Adipocyte (in vitro differentiated cells): ENCODE measurements around the gene CORO2B.
"Not testable (repeated sequence)": the region's sequence is repeated elsewhere in the genome, so short reads cannot be mapped to it uniquely, and the experiment has no call there.

Source experiments
- DNase-seq: peaks from one replicate; pipeline ENCODE4 v3.0.0-alpha.2; 2015; ENCODE audit warnings: low read depth
- H3K27me3 ChIP-seq: replicated peaks from 2 replicates; pipeline ENCODE4 v1.7.0; 2013; ENCODE audit warnings: mild to moderate bottlenecking, low read length, moderate library complexity; ENCODE audit not compliant: control insufficient read depth, insufficient read depth
- H3K36me3 ChIP-seq: 2 replicates; pipeline ENCODE4 v1.7.0; 2013; ENCODE audit warnings: low read length, mild to moderate bottlenecking, moderate library complexity; ENCODE audit not compliant: control insufficient read depth, insufficient read depth, severe bottlenecking
- H3K4me1 ChIP-seq: 2 replicates; pipeline ENCODE4 v1.7.0; 2013; ENCODE audit warnings: mild to moderate bottlenecking, low read length, moderate library complexity; ENCODE audit not compliant: control insufficient read depth, insufficient read depth
- H3K4me3 ChIP-seq: 2 replicates; pipeline ENCODE4 v1.7.0; 2013; ENCODE audit warnings: mild to moderate bottlenecking, low read length, moderate library complexity
- H3K9ac ChIP-seq: 2 replicates; pipeline ENCODE4 v1.7.0; 2013; ENCODE audit warnings: mild to moderate bottlenecking, low read length, moderate library complexity
- H3K9me3 ChIP-seq: 2 replicates; pipeline ENCODE4 v1.7.0; 2013; ENCODE audit warnings: mild to moderate bottlenecking, low read length, moderate library complexity; ENCODE audit not compliant: control insufficient read depth

CORO2B gene

GRCh38 chr15:68603951-68604350, 25.2 kb downstream of the CORO2B start:
- Histone ChIP-seq H3K27me3 (no peaks in the 10 kb centered on the region), H3K36me3 (no peaks in the 10 kb centered on the region), H3K4me1 (peaks cover 69% of the 10 kb centered on the region), H3K9me3 (peaks cover 7% of the 10 kb centered on the region), H3K9ac (no peak overlapping the region), H3K4me3 (no peak overlapping the region)
- DNase-seq: no peak

DNA sequence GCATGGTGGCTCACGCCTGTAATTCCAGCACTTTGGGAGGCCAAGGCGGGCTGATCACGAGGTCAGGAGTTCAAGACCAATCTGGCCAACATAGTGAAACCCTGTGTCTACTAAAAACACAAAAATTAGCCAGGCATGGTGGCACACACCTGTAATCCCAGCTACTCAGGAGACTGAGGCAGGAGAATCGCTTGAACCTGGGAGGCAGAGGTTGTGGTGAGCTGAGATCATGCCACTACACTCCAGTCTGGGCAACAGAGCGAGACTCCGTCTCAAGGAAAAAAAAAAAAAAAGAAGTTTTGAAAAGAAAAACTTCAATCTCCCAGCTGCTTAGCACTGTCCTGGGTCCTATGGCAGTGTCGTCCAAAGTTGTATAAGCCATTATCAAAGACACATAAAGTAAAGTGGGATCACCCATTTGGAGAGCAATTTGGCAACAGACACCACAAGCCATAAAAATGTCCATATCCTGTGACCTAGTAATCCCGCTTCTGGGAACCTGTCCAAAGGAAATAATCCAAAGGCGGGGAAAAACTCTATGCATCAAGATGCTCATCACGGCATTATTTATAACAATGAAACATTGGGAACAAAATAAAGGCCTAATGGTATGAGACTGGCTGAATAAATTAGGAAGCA, 26.2 kb downstream of the CORO2B start:
- not testable (repeated sequence) for H3K9me3 ChIP-seq, H3K36me3 ChIP-seq, H3K4me3 ChIP-seq, H3K9ac ChIP-seq, H3K27me3 ChIP-seq
- peak; percentile 66 for DNase-seq
- peaks cover 69% of the 10 kb centered on the region for H3K4me1 ChIP-seq

DNA sequence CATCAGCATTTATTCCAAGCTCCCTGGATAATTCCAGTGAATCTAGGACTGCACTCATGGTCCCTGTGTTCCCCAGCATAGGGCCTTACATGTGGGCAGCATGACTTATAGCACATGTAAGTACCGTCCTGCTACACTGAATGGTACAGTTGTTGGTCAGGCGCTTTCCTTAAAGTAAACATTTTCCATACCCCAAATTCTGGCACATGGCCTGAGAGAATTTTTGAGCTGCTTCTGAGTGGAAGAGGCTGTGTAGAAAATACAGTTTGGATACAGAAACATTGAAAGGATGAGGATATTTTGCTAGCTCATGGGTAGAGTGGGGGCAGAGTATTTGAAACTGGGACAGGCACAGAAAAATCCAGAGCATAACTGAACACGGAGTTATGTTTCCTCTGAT, 27.6 kb downstream of the CORO2B start:
- Histone ChIP-seq H3K9ac (no peak overlapping the region), H3K36me3 (no peaks in the 10 kb centered on the region), H3K4me1 (peaks cover 63% of the 10 kb centered on the region)

DNA sequence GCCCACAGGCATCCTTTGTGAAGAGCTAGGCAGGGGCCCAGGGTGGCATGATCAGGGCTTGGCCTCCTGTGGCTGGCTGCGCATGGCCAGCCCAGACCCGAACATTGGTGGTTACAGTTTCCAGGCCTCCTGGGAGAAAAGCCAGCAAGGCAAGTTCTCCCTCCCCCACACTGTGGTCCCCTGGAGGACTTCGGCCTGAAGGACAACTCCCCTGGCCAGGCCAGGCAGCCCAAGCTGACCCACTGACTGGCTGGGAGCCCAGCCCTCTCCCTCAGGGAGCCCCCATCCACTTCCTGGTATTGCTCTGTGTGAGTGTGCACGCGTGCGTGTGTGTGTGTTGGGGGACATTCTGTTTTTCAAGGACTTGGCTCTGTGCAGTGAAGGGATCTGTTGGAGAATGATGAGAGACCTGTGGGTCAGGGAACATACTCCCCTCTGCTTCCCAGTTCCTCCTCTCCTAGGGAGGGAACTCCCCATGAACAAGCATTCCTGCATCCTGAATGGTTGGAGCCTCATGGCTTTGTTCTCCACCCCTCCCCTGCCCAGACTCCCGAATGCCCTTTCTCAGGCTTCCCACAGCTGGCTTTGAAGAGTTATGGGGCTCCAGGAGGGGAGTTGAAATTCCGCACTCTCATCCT, 29.5 kb downstream of the CORO2B start:
- H3K9ac ChIP-seq: peak overlapping the region; percentile 72
- H3K4me1 ChIP-seq: peaks cover 53% of the 10 kb centered on the region
- no peaks in the 10 kb centered on the region for H3K27me3 ChIP-seq
- H3K4me3 ChIP-seq: peak overlapping the region; percentile 36
- no peak for DNase-seq
- no peaks in the 10 kb centered on the region for H3K36me3 ChIP-seq
- peaks cover 7% of the 10 kb centered on the region for H3K9me3 ChIP-seq

More for the DNA sequence above, 27.6 kb downstream of the CORO2B start:
- no peak for DNase-seq
- Histone ChIP-seq H3K9me3 (peaks cover 7% of the 10 kb centered on the region), H3K27me3 (no peaks in the 10 kb centered on the region), H3K4me3 (no peak overlapping the region)

- Histone ChIP-seq H3K9ac (peak overlapping the region; percentile 72), H3K27me3 (no peaks in the 10 kb centered on the region), H3K36me3 (no peaks in the 10 kb centered on the region), H3K4me1 (peaks cover 57% of the 10 kb centered on the region), H3K9me3 (peaks cover 7% of the 10 kb centered on the region), H3K4me3 (peak overlapping the region; percentile 14)
- no peak for DNase-seq
These were observed 30.0 kb downstream of the CORO2B start for GRCh38 chr15:68608844-68609232.

GRCh38 chr15:68609629-68610028, 30.8 kb downstream of the CORO2B start:
- no peak for DNase-seq
- Histone ChIP-seq H3K27me3 (no peaks in the 10 kb centered on the region), H3K4me1 (peaks cover 61% of the 10 kb centered on the region), H3K36me3 (no peaks in the 10 kb centered on the region), H3K9me3 (peaks cover 7% of the 10 kb centered on the region), H3K9ac (peak overlapping the region; percentile 72), H3K4me3 (peak overlapping the region; percentile 14)

DNA sequence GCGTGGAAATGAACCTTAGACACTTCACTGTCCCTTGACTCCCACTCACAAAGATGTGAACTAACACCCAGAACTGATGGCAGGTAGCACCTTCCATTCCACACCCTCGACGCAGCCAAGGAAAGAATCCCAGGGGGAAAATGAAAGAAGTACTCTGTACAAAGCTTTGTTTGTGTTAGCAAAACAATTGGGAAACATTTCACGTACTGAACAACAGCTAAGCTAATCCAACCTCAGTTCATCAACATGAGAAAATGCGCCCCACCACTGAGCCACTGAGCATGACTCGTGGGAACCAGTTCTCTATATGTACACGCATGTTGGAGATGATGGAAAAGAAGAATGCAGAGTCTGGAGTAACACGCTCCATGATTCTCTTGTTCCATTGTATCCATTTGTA, 32.0 kb downstream of the CORO2B start:
- no peak overlapping the region for H3K9ac ChIP-seq
- no peaks in the 10 kb centered on the region for H3K27me3 ChIP-seq
- no peak for DNase-seq
- no peak overlapping the region for H3K4me3 ChIP-seq
- H3K9me3 ChIP-seq: peaks cover 7% of the 10 kb centered on the region
- H3K36me3 ChIP-seq: no peaks in the 10 kb centered on the region
- H3K4me1 ChIP-seq: peaks cover 63% of the 10 kb centered on the region

DNA sequence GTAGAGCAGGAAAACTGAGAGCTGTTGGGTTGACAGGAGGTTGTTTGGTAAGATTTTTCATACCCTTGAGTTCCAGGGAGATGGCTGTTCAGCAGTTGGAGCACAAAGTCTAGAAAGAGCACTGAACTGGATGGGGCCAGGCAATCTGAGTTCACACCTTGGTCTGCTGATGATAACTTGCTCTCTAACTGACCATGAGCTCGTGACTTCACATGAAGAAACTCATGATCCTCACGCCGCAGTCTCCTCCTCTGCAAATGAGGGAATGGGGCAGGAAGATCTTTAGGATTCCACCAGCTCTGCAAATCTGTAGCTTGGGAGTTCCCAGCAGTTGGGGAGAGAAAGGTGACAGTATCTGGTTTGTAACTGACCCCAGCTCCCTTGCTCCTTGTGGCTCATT, 33.7 kb downstream of the CORO2B start:
- Histone ChIP-seq H3K9ac (no peak overlapping the region), H3K36me3 (no peaks in the 10 kb centered on the region), H3K4me3 (no peak overlapping the region), H3K4me1 (peaks cover 59% of the 10 kb centered on the region), H3K27me3 (no peaks in the 10 kb centered on the region), H3K9me3 (no peaks in the 10 kb centered on the region)
- DNase-seq: no peak

DNA sequence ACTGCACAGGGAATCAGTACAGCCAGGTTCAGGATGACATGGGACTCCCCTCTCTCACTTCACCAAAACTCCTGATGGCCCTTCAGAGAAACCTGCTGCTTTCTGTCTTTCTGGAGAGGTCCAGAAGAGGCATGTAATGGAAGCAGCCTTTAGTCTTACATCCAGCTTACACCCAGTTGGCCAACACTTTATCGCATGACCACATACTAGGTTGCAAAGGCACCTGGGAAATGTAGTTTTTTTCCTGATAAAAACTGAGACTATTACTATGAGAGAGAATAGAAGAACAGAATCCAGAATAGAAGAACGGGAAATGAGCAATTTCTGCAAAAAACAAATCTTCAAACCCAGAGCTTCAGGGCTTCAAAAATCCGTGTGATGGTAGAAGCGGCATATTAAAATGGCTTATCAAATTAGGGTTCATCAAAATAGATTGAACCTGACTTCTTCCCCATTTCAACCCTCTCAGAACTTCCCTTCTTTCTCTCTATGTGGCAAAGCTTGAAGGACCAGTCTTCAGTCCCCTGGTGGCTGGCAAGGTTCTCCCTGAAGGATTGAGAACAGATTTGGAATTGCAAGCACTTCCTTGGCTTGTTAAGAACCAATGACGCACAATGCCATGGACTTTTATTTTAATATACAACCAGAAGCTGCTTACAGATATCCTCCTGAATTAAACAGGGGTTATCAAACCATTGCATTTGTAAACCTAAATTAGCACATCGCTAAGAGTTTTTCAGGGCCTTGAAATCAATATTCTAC, 34.4 kb downstream of the CORO2B start:
- H3K9ac ChIP-seq: no peak overlapping the region
- H3K4me3 ChIP-seq: no peak overlapping the region
- no peak for DNase-seq
- peaks cover 56% of the 10 kb centered on the region for H3K4me1 ChIP-seq
- H3K27me3 ChIP-seq: no peaks in the 10 kb centered on the region
- H3K9me3 ChIP-seq: no peaks in the 10 kb centered on the region
- no peaks in the 10 kb centered on the region for H3K36me3 ChIP-seq

GRCh38 chr15:68614286-68615035, 35.7 kb downstream of the CORO2B start:
- Histone ChIP-seq H3K9ac (peak overlapping the region; percentile 68), H3K27me3 (no peaks in the 10 kb centered on the region), H3K4me3 (peak overlapping the region; percentile 43), H3K9me3 (no peaks in the 10 kb centered on the region), H3K4me1 (peaks cover 56% of the 10 kb centered on the region), H3K36me3 (no peaks in the 10 kb centered on the region)
- no peak for DNase-seq

DNA sequence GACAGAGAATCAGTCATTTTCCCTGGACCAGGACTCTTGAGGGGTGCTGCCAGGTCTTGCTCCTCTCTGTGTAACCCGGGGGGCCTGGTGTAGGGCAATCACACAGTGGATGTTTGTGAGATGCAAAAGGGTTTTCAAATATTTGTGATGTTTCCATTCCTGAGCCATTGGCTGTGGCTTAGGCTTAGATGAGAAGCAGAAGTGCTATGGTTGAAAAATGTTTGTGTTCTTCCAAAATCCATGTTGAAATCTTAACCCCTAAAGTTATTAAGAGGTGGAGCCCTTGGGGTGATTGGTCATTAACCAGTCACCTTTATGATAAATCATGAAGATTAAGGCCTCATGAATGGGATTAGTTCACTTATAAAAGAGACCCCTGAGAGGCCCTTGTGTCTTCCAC, 36.5 kb downstream of the CORO2B start:
- no peaks in the 10 kb centered on the region for H3K9me3 ChIP-seq
- H3K4me1 ChIP-seq: peaks cover 52% of the 10 kb centered on the region
- H3K36me3 ChIP-seq: no peaks in the 10 kb centered on the region
- no peaks in the 10 kb centered on the region for H3K27me3 ChIP-seq
- peak overlapping the region; percentile 68 for H3K9ac ChIP-seq
- no peak overlapping the region for H3K4me3 ChIP-seq
- no peak for DNase-seq
